CD4-positive, alpha-beta T cell treated with Interleukin-17A for 1 hour (primary cell): ENCODE data around the gene CORO1A.
"Not testable (repeated sequence)": the region's sequence is repeated elsewhere in the genome, so short reads cannot be mapped to it uniquely, and the experiment has no call there.

Experiments
- DNase-seq: peaks from one replicate; pipeline ENCODE4 v3.0.0-alpha.2; 2020

Gene CORO1A

GRCh38 chr16:30173054-30173453 lies 10.3 kb upstream of the CORO1A start:
- DNase-seq = no peak

- not testable (repeated sequence) for DNase-seq
Observed at GRCh38 chr16:30176876-30177275, 6.5 kb upstream of the CORO1A start.

DNA sequence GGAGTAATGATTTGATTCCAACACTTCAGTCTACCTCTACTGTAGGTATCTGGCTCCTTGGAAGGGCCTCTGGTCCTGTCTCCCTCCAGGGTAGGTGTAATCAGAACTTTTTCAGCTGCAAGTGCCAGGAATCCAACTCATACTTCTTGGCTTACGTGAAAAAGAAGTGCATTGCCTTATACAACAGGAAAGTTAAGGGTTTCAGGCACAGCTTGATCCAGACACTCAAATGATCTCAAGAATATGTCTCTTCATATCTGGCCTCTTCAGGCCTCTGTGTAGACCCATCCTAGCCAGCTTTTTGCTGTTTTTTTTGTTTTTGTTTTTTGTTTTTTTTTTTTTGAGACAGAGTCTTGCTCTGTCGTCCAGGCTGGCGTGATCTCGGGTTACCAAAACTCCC lies 4.2 kb upstream of the CORO1A start:
- DNase-seq = no peak

- no peak for DNase-seq
Observed at GRCh38 chr16:30179931-30180330, 3.5 kb upstream of the CORO1A start.

- no peak for DNase-seq
Observed at GRCh38 chr16:30180741-30181140, 2.7 kb upstream of the CORO1A start.

DNA sequence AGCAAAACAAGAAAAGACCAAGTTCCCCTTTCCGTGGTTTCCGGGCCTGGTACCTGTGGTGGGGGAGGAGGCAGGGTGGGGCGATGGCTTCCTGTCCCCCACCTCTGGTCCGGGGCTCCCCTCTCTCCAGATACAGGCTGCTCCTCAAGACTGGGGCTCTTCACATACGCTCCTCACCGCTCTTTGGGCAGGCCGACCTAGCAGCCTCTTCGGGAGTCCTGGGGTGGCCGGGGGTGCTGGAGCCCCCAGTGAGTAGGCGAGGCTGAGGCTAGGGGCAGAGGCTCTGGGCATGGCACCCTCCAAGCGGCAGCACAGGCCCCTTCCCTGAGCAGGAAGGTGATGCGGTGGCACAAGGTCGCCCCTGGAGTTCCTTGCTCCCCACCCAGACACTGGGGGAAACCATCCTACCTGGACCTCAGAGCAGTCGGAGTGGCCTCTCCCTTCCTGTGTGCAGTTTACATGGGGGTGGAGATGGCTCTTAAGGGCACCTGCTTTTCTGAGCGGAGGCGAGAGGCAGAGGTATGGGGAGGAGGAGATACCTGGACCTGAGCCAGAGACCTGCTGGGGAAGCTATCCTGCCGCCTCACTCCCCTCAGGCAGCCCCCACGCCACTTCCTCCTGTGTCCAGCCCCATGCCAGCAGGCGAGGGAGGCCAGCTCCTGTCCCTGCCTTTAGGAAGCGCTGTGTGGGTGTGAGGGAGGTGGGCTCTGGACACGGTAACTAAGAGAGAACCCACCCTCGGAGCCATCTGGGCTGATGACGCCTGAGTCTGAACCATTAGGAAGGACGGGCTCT lies 891 bp downstream of the CORO1A start:
- DNase-seq = peak; percentile 90

DNA sequence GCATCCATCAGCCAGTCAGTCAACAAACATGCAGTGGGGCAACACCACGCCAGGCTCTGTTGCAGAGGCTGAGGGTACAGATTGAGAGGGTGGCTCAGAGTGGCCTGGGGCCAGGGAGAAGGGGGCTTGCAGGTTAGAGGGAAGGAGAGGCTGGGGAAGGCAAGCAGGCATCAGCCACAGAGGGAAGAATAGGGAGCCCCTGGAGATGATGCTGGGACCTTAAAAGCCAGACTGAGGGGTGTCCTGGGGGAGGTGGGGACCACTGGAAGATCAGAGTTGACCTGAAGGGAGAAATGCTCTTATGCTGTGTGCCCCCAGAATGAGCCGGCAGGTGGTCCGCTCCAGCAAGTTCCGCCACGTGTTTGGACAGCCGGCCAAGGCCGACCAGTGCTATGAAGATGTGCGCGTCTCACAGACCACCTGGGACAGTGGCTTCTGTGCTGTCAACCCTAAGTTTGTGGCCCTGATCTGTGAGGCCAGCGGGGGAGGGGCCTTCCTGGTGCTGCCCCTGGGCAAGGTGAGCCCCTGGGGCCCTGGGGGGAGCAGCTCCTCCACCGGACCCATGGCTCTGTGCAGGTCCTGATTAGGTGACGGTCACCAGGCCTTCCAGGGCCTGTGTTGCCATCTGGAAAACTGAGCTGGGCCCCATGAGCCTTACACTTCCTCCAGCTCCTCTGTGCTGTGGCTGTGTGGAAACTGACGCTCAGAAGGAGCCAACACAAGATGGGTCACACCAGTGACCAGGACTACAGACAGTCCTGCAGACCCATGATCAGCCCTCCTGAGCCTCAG lies 1.7 kb downstream of the CORO1A start:
- no peak for DNase-seq

DNA sequence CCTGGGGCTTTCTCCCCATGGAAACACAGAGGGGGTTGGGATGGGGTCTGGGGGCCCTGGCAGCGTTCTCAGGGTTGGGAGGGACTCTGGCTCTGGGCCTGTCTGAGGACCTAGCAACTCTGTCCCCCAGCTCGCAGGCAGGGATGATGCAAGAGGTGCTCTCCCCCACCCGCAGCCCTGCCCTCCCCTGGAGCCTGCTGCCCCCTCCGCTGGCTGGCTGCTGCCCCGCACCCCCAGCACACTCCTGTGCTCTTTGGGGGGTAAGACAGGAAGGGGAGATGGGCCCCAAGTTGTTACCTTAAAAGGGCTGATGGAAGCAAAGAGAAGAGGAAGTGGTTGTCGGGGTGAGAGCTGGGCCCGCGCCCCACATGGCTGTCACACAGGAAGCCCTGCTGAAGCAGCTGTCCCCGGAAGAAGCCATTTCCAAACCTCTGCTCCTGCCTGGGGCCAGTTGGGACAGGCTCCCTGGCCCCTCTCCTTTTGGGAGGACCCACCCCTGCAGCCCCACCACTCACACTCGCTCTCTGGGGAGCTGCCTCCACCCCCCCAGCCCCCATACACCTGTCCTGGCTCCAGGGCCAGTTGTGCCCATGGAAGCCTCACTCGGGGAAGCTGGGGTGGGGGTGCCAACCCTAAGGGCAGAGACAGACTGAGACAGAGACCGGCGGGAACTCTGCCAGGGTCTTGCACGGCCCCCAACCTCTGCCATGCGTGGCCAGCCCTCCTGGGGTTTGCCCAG lies 2.5 kb downstream of the CORO1A start:
- peak; percentile 92 for DNase-seq

- DNase-seq = no peak
Observed at GRCh38 chr16:30186444-30186781, 3.0 kb downstream of the CORO1A start.

DNA sequence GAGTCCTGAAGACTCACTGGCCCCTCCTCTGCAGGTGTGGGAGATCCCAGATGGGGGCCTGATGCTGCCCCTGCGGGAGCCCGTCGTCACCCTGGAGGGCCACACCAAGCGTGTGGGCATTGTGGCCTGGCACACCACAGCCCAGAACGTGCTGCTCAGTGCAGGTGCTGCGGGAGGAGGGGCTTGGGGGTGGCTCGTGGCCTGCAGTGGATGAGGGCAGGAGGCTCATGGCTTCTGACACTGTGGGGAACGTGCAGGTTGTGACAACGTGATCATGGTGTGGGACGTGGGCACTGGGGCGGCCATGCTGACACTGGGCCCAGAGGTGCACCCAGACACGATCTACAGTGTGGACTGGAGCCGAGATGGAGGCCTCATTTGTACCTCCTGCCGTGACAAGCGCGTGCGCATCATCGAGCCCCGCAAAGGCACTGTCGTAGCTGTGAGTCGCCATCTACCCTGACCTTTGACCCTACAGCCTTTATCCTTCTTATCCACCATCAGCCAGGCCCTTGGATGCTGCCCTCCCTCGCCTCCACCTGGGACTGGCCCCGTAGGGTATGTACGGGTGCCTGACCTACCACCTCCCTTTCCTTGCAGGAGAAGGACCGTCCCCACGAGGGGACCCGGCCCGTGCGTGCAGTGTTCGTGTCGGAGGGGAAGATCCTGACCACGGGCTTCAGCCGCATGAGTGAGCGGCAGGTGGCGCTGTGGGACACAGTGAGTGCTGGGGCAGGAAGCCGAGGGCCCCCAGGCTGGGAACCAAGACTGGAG lies 3.6 kb downstream of the CORO1A start:
- peak; percentile 89 for DNase-seq

GRCh38 chr16:30187556-30187865 lies 4.1 kb downstream of the CORO1A start:
- DNase-seq = no peak

- no peak for DNase-seq
Observed at GRCh38 chr16:30187971-30188561, 4.7 kb downstream of the CORO1A start.

GRCh38 chr16:30191158-30191557 lies 7.8 kb downstream of the CORO1A start:
- not testable (repeated sequence) for DNase-seq

GRCh38 chr16:30193098-30193497 lies 9.7 kb downstream of the CORO1A start:
- not testable (repeated sequence) for DNase-seq

DNA sequence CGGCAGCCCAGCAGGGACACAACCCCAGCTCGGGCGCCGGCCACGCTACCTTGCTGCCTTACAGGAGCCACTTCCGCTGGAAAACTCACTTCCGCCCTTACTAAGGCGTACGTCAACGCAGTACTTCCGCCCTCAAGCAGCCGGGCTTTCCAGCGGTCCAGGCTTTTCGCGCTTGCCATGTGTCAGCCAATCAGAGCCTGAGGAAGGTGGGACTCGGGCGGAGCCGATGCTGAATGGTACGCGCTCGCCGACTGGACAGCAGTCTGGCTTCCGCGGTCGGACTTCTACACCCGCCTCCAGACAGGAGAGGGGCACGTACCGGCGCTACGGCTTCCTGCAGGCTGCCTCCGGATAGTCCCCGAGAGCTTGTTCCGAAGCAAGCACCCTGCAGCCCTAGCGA lies 10.2 kb downstream of the CORO1A start, which contains the start of the genes BOLA2B and SLX1A:
TSS of gene BOLA2B (minus strand) at position 52 of the 400 bp plus-strand sequence. CDS start 71 bp downstream, outside the sequence.
TSS of gene SLX1A (plus strand) at position 261 of the 400 bp plus-strand sequence. CDS start 210 bp downstream, outside the sequence.
- DNase-seq = not testable (repeated sequence)

GRCh38 chr16:30194172-30194925 lies 10.9 kb downstream of the CORO1A start:
- not testable (repeated sequence) for DNase-seq

DNA sequence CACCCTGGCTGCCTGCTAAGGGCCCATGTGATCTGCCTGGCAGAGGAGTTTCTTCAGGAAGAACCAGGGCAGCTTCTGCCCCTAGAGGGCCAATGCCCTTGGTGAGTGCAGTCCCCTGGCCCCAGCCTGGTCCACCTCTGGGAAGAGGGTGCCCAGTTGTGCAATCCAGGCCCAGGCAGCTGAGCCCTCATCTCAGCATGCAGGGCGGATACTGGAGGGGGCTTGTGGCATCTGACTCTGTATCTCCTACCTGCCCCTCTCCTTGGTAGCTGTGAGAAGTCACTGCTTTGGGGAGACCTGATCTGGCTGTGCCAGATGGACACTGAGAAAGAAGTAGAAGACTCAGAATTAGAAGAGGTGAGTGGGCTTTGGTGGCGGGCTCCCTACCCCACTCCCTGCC lies 13.6 kb downstream of the CORO1A start:
- DNase-seq = not testable (repeated sequence)

- not testable (repeated sequence) for DNase-seq
Observed at GRCh38 chr16:30199049-30199448, 15.6 kb downstream of the CORO1A start, which contains the start of gene SULT1A3. Gene SULT1A3, plus strand, starts transcription at chr16:30199255. Its CDS starts 1,474 bp downstream, at chr16:30200729.

GRCh38 chr16:30199608-30200343 lies 16.4 kb downstream of the CORO1A start:
- not testable (repeated sequence) for DNase-seq

DNA sequence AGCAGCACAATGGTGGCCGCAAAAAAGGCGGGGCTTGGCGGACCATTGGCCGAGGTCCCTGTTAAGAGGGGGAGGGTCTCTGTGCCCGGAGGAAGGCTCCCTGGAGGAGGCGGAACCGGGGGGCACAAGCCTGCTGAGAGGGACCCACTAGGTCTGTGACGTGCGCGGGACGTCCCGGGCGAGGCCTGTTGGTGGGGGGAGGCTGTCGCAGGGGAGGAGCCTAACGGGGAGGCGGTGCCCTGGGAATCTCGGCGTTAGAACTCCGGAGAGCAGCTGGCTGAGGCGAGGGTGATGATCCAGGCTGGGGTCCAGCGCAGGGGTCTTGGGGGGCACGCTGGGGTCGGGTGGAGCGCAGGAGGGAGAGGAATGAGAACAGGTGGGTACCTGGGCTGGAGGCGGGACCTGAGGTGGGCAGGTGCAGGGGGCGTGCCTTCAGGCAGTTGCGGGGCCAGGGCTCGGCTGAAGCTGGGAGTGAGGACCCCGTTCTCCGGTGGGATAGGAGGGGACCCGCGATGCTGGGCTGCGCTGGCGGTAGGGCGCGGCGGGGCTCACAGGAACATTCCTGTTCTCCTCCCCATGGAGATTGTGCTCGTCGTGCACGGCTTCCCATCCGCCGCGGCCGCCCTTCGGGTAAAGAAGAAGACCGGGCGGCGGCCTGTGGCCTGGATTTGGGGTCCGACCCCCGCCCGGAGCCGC lies 22.3 kb downstream of the CORO1A start:
- peak; percentile 0 for DNase-seq
